CD4-positive, alpha-beta T cell treated with Interleukin-1 beta for 1 hour (primary cell): ENCODE measurements around the gene DTX3.
"Not testable (repeated sequence)": the region's sequence is repeated elsewhere in the genome, so short reads cannot be mapped to it uniquely, and the experiment has no call there.

Experiments
- DNase-seq, 2 donors: peaks; one replicate each; pipeline ENCODE4 v3.0.0-alpha.2; 2020 to 2022

Gene DTX3

GRCh38 chr12:57632958-57633840 is 28.6 kb downstream of the DTX3 start, which contains the start of gene B4GALNT1:
TSS of gene B4GALNT1 (minus strand) at chr12:57633201. CDS start at chr12:57632132, 1,069 bp downstream.
- DNase-seq = peak; percentile 65 to 68

GRCh38 chr12:57636731-57637130 is 32.1 kb downstream of the DTX3 start:
- not testable (repeated sequence) for DNase-seq

GRCh38 chr12:57637364-57637763 is 32.7 kb downstream of the DTX3 start:
- DNase-seq = no peak

GRCh38 chr12:57638096-57638495 is 33.5 kb downstream of the DTX3 start:
- no peak for DNase-seq

- DNase-seq = no peak
Observed at GRCh38 chr12:57640175-57641042, 35.8 kb downstream of the DTX3 start.

GRCh38 chr12:57641699-57642442 is 37.2 kb downstream of the DTX3 start:
- DNase-seq = no peak

GRCh38 chr12:57645990-57646658 is 41.5 kb downstream of the DTX3 start:
- not testable (repeated sequence) for DNase-seq

- not testable (repeated sequence) for DNase-seq
Observed at GRCh38 chr12:57646659-57647049, 42.0 kb downstream of the DTX3 start.

- no peak for DNase-seq
Observed at GRCh38 chr12:57654042-57654441, 49.4 kb downstream of the DTX3 start.

- DNase-seq = no peak
Observed at GRCh38 chr12:57655541-57656240, 51.1 kb downstream of the DTX3 start.

GRCh38 chr12:57656408-57656807 is 51.8 kb downstream of the DTX3 start:
- DNase-seq = not testable (repeated sequence)

GRCh38 chr12:57657744-57658143 is 53.1 kb downstream of the DTX3 start:
- DNase-seq = no peak

- no peak for DNase-seq
Observed at GRCh38 chr12:57658890-57659289, 54.3 kb downstream of the DTX3 start.
